Stimulated activated CD4-positive, alpha-beta T cell treated with anti-CD3 and anti-CD28 coated beads, Interleukin-15, amount 100 ng/mL, for 1 hour (primary cell): Measurements from ENCODE around the gene NEIL1.

Experiments used
- DNase-seq, 2 donors: peaks; one replicate each; pipeline ENCODE4 v3.0.0-alpha.2; 2020; ENCODE audit warnings: low read depth in 1 of 2, low spot score in 1 of 2

The NEIL1 gene

GRCh38 chr15:75355369-75355768 is 8.5 kb downstream of the NEIL1 start:
- no peak for DNase-seq

- no peak for DNase-seq
These were observed 9.2 kb downstream of the NEIL1 start for GRCh38 chr15:75356006-75356405.

- DNase-seq = no peak
These were observed 9.7 kb downstream of the NEIL1 start for GRCh38 chr15:75356517-75356916.

GRCh38 chr15:75357976-75358673 is 11.3 kb downstream of the NEIL1 start:
- DNase-seq = no peak

- no peak for DNase-seq
These were observed 12.1 kb downstream of the NEIL1 start for GRCh38 chr15:75358771-75359536.

GRCh38 chr15:75359537-75360250 is 12.9 kb downstream of the NEIL1 start:
- no peak for DNase-seq

GRCh38 chr15:75360391-75360790 is 13.6 kb downstream of the NEIL1 start:
- DNase-seq = no peak

- DNase-seq = no peak
These were observed 14.0 kb downstream of the NEIL1 start for GRCh38 chr15:75360856-75361255.

GRCh38 chr15:75361361-75361988 is 14.6 kb downstream of the NEIL1 start:
- DNase-seq = no peak

GRCh38 chr15:75361989-75362641 is 15.3 kb downstream of the NEIL1 start:
- no peak for DNase-seq

- no peak for DNase-seq
These were observed 15.9 kb downstream of the NEIL1 start for GRCh38 chr15:75362642-75363249.

- no peak for DNase-seq
These were observed 16.9 kb downstream of the NEIL1 start for GRCh38 chr15:75363786-75364185.

- DNase-seq = no peak
These were observed 18.0 kb downstream of the NEIL1 start for GRCh38 chr15:75364881-75365280.

GRCh38 chr15:75366163-75366562 is 19.3 kb downstream of the NEIL1 start:
- no peak for DNase-seq

GRCh38 chr15:75367006-75367405 is 20.2 kb downstream of the NEIL1 start:
- DNase-seq = no peak

GRCh38 chr15:75367406-75367912 is 20.6 kb downstream of the NEIL1 start:
- no peak for DNase-seq

- peak; percentile 80 to 88 for DNase-seq
These were observed 21.3 kb downstream of the NEIL1 start, which contains the start of gene MAN2C1 for GRCh38 chr15:75367913-75368688. MAN2C1 (minus strand) TSS chr15:75368607; CDS start chr15:75368583, 24 bp downstream.

- DNase-seq = no peak
These were observed 21.9 kb downstream of the NEIL1 start for GRCh38 chr15:75368689-75369239.

- DNase-seq = no peak
These were observed 23.2 kb downstream of the NEIL1 start for GRCh38 chr15:75369897-75370581.
